HCEC 1CT (cell line): ENCODE measurements around the gene SNX14.

Experiments used
- DNase-seq: peaks from one replicate; pipeline ENCODE4 v3.0.0-alpha.2; 2017

SNX14 gene

GRCh38 chr6:85461798-85462170, 131.9 kb downstream of the SNX14 start:
- no peak for DNase-seq

- DNase-seq, result peak; percentile 47
Measured at GRCh38 chr6:85460921-85461797, 132.5 kb downstream of the SNX14 start.

- DNase-seq, result no peak
Measured at GRCh38 chr6:85460154-85460920, 133.3 kb downstream of the SNX14 start.

- DNase-seq, result peak; percentile 93
Measured at GRCh38 chr6:85459224-85459901, 134.3 kb downstream of the SNX14 start.

- no peak for DNase-seq
Measured at GRCh38 chr6:85458782-85459181, 134.9 kb downstream of the SNX14 start.

- no peak for DNase-seq
Measured at GRCh38 chr6:85458184-85458583, 135.5 kb downstream of the SNX14 start.

- DNase-seq, result no peak
Measured at GRCh38 chr6:85456782-85457181, 136.9 kb downstream of the SNX14 start.
